ENCODE results near the gene RHBDL2.

RHBDL2 gene

DNA sequence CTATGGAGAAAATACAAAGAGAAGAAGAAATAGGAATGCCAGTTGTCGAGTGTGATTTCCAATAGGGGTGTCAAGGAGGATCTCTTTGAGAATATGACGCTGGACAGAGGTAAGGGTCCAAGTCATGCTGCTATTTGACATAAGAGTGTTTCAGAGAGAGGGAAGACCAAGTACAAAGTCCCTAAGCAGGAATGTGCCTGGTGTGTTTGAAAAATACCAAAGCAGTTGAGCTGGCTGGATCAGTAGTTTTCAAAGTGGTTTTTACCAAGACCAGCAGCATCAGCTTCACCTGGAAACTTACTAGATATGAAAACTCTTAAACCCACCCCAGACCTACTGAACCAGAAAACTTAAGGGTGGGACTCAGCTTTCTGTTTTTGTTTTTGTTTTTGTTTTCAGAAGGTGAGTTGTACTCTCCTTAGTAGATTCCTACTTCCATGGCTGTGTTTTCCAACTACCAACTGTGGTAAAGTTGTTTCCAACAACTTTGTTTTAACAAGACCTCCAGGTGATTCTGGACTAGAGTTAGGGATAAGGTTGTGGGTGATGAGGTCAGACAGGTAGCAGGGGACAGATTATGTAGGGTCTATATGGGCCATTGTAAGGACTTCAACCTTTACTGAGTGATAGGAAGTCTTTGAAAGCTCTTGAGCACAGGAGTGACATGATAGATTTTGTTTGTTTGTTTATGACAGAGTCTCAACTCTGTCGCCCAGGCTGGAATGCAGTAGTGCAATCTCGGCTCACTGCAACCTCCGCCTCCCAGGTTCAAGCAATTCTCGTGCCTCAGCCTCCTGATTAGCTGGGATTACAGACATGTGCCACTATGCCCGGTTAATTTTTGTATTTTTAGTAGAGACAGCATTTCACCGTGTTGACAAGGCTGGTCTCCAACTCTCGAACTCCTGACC is 53.0 kb downstream of the RHBDL2 start:
- TF ChIP-seq, protein P1, sequence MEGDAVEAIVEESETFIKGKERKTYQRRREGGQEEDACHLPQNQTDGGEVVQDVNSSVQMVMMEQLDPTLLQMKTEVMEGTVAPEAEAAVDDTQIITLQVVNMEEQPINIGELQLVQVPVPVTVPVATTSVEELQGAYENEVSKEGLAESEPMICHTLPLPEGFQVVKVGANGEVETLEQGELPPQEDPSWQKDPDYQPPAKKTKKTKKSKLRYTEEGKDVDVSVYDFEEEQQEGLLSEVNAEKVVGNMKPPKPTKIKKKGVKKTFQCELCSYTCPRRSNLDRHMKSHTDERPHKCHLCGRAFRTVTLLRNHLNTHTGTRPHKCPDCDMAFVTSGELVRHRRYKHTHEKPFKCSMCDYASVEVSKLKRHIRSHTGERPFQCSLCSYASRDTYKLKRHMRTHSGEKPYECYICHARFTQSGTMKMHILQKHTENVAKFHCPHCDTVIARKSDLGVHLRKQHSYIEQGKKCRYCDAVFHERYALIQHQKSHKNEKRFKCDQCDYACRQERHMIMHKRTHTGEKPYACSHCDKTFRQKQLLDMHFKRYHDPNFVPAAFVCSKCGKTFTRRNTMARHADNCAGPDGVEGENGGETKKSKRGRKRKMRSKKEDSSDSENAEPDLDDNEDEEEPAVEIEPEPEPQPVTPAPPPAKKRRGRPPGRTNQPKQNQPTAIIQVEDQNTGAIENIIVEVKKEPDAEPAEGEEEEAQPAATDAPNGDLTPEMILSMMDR (IDR thresholded peaks at IDR 0.05; ENCODE audit: insufficient read depth, low read depth, low read length, missing control alignments), result no peak
- H3K4me3 ChIP-seq (ENCODE audit: low read length), result no peak overlapping the region
- no peak for DNase-seq (ENCODE audit: low read depth)

DNA sequence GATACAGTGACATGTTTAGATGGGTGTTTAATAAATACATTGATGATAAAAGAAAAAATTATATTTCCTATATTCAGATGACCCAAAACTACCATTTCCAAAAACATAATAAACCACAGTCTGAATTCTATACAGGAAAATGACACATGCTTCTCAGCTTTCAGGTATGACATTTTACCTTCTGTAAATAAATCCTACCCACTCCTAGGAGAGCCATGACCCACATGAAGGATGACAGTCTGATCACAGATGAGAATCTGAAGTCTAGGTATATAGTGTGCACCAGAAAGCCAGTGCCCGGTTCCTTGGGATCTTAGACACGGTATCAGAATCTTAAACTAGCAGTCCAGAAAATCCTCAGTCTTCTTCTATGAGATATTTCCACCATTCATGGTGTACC is 56.5 kb downstream of the RHBDL2 start:
- DNase-seq (ENCODE audit: low read depth), result no peak
- no peak overlapping the region for H3K4me3 ChIP-seq (ENCODE audit: low read length)
- TF ChIP-seq, protein P1 (IDR thresholded peaks at IDR 0.05; ENCODE audit: insufficient read depth, low read depth, low read length, missing control alignments), result no peak

DNA sequence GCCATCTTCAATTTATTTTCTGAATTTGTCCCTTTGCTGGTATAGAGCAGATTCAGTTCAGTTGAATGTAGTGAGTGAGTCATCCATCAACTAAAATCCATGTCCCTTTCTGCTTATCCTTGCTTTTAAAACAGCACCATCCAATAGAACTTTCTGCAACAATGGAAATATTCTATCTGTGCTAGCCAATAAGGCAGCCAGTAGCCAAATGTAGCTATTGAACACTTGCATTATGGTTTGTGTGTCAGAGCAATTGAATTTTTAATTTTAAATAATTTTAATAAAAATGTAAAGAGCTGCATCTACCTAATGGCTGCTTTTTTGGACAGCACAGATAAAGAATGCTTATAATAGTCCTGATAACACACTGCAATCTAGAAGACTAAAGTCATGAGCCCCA is 60.1 kb downstream of the RHBDL2 start, which contains the start of gene GJA9:
Gene GJA9 (minus strand): TSS at position 101 of the 400 bp plus-strand sequence. CDS start 5,489 bp downstream, outside the sequence.
- DNase-seq (ENCODE audit: low read depth), result no peak
- TF ChIP-seq, protein P1 (IDR thresholded peaks at IDR 0.05; ENCODE audit: insufficient read depth, low read depth, low read length, missing control alignments), result no peak
- H3K4me3 ChIP-seq (ENCODE audit: low read length), result no peak within 1 kb of the TSS

DNA sequence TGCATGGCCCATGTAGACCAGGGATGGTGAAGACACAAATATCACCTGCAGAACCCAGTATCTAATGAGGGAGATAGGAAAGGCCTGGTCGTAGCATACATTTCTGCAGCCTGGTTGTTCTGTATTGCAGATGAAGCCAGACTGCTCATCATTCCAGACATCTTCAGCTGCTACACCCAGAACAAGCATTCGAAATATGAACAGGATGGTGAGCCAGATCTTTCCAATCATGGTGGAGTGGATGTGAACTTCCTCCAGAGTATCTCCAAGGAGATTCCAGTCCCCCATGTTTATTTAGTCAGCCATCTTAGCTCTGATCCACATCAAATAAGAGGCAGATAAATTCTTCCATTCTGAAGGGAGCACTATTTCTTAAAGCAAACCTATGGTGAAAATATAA is 65.8 kb downstream of the RHBDL2 start:
- H3K4me3 ChIP-seq (ENCODE audit: low read length), result no peak overlapping the region
- TF ChIP-seq, protein P1 (IDR thresholded peaks at IDR 0.05; ENCODE audit: insufficient read depth, low read depth, low read length, missing control alignments), result no peak
- no peak for DNase-seq (ENCODE audit: low read depth)

DNA sequence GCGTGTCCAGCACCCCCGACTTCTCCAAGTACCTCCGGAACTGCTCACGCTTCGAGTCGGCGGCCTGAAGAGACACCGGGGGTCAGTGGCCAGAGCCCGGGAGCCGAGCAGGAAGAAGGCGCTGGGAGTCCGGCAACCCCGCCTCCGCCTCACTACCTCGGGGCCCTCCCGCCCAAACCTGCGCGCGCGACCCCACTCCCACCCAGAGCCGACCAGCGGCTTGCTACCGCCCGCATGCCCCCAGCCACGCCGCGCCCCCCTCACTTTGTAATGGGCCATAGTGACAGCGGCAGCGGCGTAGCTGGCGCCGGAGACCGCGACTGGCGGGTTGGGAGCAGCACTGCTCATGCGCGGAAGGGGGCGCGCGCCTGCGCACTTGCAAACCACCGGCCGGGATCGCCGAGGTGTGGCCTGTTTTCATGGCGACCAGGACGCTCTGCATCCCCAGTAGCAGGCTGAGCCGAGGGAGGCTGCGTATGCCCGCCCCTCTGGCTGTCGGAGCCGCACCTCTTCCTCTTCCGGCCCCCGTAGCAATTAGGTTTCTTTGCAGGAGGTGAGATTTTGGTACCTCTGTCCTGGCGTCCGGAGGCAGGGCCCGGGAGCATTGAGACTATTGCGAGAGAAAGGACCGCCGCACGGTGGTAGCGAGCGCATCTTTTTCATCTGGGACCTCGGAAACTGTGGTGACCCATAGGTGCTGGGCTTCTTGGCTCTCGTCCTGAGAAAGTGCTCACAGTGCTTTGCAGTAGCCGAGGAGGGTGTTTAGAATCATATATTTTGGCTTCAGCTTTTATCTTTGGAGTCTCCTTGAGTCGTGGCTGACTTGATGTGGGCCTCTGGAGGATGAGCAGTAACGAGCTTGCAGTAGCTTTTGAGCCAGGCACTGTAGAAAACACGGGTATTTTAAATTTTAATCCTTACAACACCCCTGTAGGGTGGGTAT is 68.3 kb downstream of the RHBDL2 start, which contains the start of gene MYCBP:
Gene MYCBP (minus strand): TSS at position 322 of the 943 bp plus-strand sequence. CDS start 43 bp downstream, at position 279.
- TF ChIP-seq, protein P1 (IDR thresholded peaks at IDR 0.05; ENCODE audit: insufficient read depth, low read depth, low read length, missing control alignments), result no peak
- H3K4me3 ChIP-seq (ENCODE audit: low read length), result peak within 1 kb of the TSS; percentile 85

DNA sequence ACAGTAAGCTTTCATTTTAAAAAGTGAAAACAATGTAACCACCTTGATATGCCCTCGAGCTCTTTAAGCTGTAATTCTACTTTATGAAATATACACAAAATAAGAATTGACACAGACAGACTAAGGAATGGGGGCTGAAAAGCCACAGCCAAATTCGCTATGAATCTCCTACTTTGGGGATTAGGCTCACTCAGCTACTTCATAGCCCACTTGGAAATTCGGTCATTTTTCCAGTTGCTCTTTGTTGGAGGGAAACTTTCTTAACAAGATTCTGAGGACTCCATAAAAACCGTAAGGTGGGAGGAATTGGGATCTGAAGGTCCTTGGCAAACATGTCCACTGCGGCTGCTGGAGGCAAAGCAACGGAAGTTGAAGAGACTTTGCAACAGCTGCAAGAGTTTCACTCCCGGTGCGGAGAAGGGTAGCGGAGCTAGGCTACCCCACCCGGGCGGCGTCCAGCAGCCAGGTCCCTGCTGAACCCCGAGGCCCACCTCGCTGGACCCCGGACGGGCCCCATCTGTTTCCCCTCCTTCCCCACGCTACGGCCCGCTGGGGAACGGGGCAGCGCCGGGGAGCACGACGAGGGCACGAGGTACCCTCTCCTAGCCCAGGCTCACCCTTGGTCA is 69.1 kb downstream of the RHBDL2 start:
- peak; percentile 32 for DNase-seq (ENCODE audit: low read depth)
- peak overlapping the region; percentile 85 for H3K4me3 ChIP-seq (ENCODE audit: low read length)
- TF ChIP-seq, protein P1 (IDR thresholded peaks at IDR 0.05; ENCODE audit: insufficient read depth, low read depth, low read length, missing control alignments), result no peak

More for the DNA sequence above, 68.3 kb downstream of the RHBDL2 start, which contains the start of gene MYCBP:
- peak; percentile 97 for DNase-seq (ENCODE audit: low read depth)
